Endodermal cell (in vitro differentiated cells): Measurements from ENCODE around the gene SLC25A21. TPM values are rescaled to one million over a fixed set of nuclear protein-coding genes. Genes with fewer than 3 reads are reported as not detected.

Experiments used
- DNase-seq: peaks from one replicate; pipeline ENCODE4 v3.0.0-alpha.2; 2017
- H3K27ac ChIP-seq: 2 replicates; pipeline ENCODE4 v1.5.1; 2013; ENCODE audit warnings: mild to moderate bottlenecking, low read depth, low read length, moderate library complexity
- H3K27me3 ChIP-seq: 2 replicates; pipeline ENCODE4 v1.6.1; 2013; ENCODE audit warnings: mild to moderate bottlenecking, low read length, moderate library complexity; ENCODE audit not compliant: insufficient read depth, control insufficient read depth, poor library complexity, severe bottlenecking
- H3K36me3 ChIP-seq: 2 replicates; pipeline ENCODE4 v1.7.0; 2013; ENCODE audit warnings: mild to moderate bottlenecking, low read length, moderate library complexity; ENCODE audit not compliant: control insufficient read depth, insufficient read depth
- H3K4me1 ChIP-seq: one replicate; pipeline ENCODE4 v1.7.0; 2013; ENCODE audit warnings: low read length; ENCODE audit not compliant: control insufficient read depth, insufficient read depth
- H3K4me3 ChIP-seq: 2 replicates; pipeline ENCODE4 v1.5.1; 2013; ENCODE audit warnings: mild to moderate bottlenecking, low read length, moderate library complexity
- H3K9ac ChIP-seq: 2 replicates; pipeline ENCODE4 v1.6.1; 2013; ENCODE audit warnings: mild to moderate bottlenecking, low read length, moderate library complexity; ENCODE audit not compliant: poor library complexity, severe bottlenecking; ENCODE audit errors: extremely low read depth
- H3K9me3 ChIP-seq: 2 replicates; pipeline ENCODE4 v1.6.1; 2013; ENCODE audit warnings: mild to moderate bottlenecking, low read length, moderate library complexity; ENCODE audit not compliant: control insufficient read depth
- H3K27ac Mint-ChIP-seq: 2 replicates; pipeline ENCODE4 v1.8.0; 2020; ENCODE audit warnings: mixed read lengths
- H3K27me3 Mint-ChIP-seq: 2 replicates; pipeline ENCODE4 v1.8.0; 2021; ENCODE audit warnings: mild to moderate bottlenecking, mixed read lengths; ENCODE audit not compliant: insufficient read depth
- H3K36me3 Mint-ChIP-seq: 2 replicates; pipeline ENCODE4 v1.8.0; 2020; ENCODE audit warnings: low read depth, mixed read lengths
- H3K4me1 Mint-ChIP-seq: 2 replicates; pipeline ENCODE4 v1.8.0; 2020; ENCODE audit warnings: mixed read lengths
- H3K4me3 Mint-ChIP-seq: 2 replicates; pipeline ENCODE4 v1.8.0; 2020; ENCODE audit warnings: mild to moderate bottlenecking, moderate library complexity, mixed read lengths
- H3K9me3 Mint-ChIP-seq: 2 replicates; pipeline ENCODE4 v1.8.0; 2020; ENCODE audit warnings: mild to moderate bottlenecking, mixed read lengths
- WGBS, 2 experiments: methylation state at CpG; one replicate each; pipeline versions ENCODE4 v1.1.5 to v1.1.7; 2013; ENCODE audit warnings: missing lambda C conversion rate in 2 of 2, mixed read lengths in 1 of 2; ENCODE audit not compliant: insufficient coverage in 1 of 2, insufficient read length in 1 of 2; 5-methylcytosine and 5-hydroxymethylcytosine counted together
- total RNA-seq, 2 donors: library from RNA; stranded (reverse); fragmentation: NEBNext Ultra II Directional in 1 of 2; extraction: Animal tissue kit (Norgen Biotek cat#: 25700) in 1 of 2; gene quantifications; 2 replicates in 1 of 2; 3 replicates in 1 of 2; pipeline ENCODE4 v1.2.1, GENCODE V29; 2021
- TF ChIP-seq, protein P1 (sequence below): fragments of 200-600 bp; sonication (generic); conservative IDR thresholded peaks from 2 replicates; pipeline ENCODE4 v1.5.0; 2021; ENCODE audit warnings: antibody characterized with exemption, mild to moderate bottlenecking

Gene SLC25A21
- total RNA-seq, 2 donors from 2014 or later: 1.9 TPM

DNA sequence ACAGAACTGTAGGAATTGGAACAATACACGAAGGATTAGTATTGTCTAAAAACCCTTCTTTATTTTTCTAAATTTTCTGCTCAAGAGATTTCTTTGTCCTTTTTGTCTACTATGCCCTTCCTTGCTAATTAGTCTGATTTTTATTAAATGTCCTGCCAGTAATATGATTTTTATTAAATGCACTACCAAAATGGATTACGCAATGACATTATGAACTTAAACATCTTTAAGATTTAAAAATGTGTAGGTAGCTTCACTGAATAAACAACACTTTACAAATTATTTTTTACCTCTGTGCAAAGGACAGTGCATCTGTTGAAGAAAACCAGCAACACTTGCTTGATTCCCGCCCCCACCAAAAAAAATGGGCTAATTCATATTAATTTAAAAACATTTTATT is 519.0 kb downstream of the SLC25A21 start:
- DNase-seq: no peak
- Histone ChIP-seq H3K4me1 (peaks cover 7% of the 10 kb centered on the region), H3K27ac (no peak overlapping the region), H3K9me3 (no peaks in the 10 kb centered on the region), H3K9ac (no peak overlapping the region), H3K36me3 (no peaks in the 10 kb centered on the region), H3K4me3 (no peak overlapping the region), H3K27me3 (peaks cover 100% of the 10 kb centered on the region)
- H3K27ac Mint-ChIP-seq: no peak overlapping the region
- H3K4me1 Mint-ChIP-seq: peaks cover 6% of the 10 kb centered on the region
- peaks cover 100% of the 10 kb centered on the region for H3K27me3 Mint-ChIP-seq
- H3K4me3 Mint-ChIP-seq: no peak overlapping the region
- TF ChIP-seq, protein P1, sequence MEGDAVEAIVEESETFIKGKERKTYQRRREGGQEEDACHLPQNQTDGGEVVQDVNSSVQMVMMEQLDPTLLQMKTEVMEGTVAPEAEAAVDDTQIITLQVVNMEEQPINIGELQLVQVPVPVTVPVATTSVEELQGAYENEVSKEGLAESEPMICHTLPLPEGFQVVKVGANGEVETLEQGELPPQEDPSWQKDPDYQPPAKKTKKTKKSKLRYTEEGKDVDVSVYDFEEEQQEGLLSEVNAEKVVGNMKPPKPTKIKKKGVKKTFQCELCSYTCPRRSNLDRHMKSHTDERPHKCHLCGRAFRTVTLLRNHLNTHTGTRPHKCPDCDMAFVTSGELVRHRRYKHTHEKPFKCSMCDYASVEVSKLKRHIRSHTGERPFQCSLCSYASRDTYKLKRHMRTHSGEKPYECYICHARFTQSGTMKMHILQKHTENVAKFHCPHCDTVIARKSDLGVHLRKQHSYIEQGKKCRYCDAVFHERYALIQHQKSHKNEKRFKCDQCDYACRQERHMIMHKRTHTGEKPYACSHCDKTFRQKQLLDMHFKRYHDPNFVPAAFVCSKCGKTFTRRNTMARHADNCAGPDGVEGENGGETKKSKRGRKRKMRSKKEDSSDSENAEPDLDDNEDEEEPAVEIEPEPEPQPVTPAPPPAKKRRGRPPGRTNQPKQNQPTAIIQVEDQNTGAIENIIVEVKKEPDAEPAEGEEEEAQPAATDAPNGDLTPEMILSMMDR: no peak
- no peaks in the 10 kb centered on the region for H3K36me3 Mint-ChIP-seq
- WGBS, 2 experiments: 20 to 64% methylated on average over 1 to 2 of the region's 3 CpGs
- H3K9me3 Mint-ChIP-seq: no peaks in the 10 kb centered on the region

DNA sequence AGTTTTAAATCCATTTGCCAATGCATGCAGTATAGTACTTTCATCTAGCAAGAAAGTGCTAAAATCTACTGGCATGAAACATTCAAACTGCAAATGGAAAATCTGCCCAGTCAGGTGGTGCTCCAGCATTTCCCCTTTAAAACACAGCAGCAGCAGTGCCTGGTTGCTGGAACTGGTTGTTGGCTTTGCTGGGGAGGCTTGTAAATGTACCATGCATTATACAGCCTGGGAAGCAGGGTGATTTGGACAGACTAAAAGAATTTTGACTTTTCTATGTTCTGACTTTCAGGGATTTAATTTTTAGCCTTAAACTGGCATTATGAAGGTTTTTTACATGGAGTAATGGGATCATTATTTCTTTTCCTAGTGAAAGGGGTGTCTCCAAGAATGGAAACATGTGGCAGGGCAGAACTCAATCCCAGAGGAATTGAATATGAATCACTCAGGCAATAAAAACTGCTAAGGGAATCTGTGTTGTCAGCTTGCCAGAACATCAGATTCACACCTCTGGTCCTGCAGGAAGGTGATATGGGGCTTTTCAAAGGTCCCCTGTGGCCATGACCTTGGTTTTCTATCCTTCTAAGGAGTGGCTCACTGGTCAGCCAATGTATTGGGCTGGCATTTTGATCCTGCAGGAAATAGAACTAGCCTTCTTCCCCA is 519.7 kb downstream of the SLC25A21 start:
- Histone ChIP-seq H3K36me3 (no peaks in the 10 kb centered on the region), H3K4me3 (no peak overlapping the region), H3K9me3 (no peaks in the 10 kb centered on the region), H3K27me3 (peaks cover 100% of the 10 kb centered on the region), H3K9ac (no peak overlapping the region), H3K4me1 (peaks cover 7% of the 10 kb centered on the region), H3K27ac (no peak overlapping the region)
- H3K9me3 Mint-ChIP-seq: no peaks in the 10 kb centered on the region
- H3K27me3 Mint-ChIP-seq: peaks cover 100% of the 10 kb centered on the region
- no peak overlapping the region for H3K4me3 Mint-ChIP-seq
- no peak for DNase-seq
- no peaks in the 10 kb centered on the region for H3K36me3 Mint-ChIP-seq
- TF ChIP-seq, protein P1: no peak
- no peak overlapping the region for H3K27ac Mint-ChIP-seq
- peaks cover 6% of the 10 kb centered on the region for H3K4me1 Mint-ChIP-seq

DNA sequence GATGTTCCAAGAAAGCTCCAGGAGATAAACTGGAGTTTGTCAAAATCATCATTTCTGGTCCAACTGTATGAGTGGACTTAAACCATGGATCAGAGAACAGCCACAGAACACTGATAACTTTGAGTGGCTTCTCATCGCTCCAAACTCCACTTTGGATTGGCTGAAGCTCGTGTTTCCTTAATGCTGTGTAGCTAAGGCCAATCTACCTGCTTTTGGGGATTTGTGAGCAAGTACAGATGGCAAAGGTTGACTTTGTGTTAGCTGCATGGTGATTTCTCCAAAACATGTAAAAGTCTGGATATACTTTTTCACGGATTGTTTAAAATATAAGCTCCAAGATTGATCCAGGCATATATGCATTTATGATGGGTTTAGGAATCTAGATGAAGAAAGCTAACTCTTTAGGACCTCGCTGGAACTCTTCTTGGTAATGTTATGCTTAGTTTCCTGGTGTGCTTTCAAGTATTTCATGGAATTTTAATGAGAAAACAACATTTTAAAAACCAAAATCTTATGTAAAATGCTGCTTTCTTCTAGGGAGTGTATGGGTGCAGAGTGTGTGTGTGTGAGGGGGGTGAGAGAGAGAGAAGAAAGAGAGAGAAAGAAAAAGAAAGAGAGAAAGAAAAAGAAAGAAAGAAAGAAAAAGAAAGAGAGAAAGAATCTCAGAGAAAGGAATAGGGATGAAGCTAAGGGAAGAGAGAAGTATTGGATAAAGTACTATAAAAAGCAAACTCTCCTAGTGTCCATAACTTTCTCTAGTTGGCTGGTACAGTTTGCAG is 522.3 kb downstream of the SLC25A21 start:
- Mint-ChIP-seq H3K27ac (no peak overlapping the region), H3K27me3 (peaks cover 98% of the 10 kb centered on the region), H3K9me3 (no peaks in the 10 kb centered on the region), H3K36me3 (no peaks in the 10 kb centered on the region), H3K4me3 (no peak overlapping the region), H3K4me1 (peaks cover 7% of the 10 kb centered on the region)
- no peak for DNase-seq
- Histone ChIP-seq H3K36me3 (no peaks in the 10 kb centered on the region), H3K27ac (no peak overlapping the region), H3K4me3 (no peak overlapping the region), H3K9ac (no peak overlapping the region), H3K9me3 (no peaks in the 10 kb centered on the region), H3K27me3 (peaks cover 100% of the 10 kb centered on the region), H3K4me1 (peaks cover 7% of the 10 kb centered on the region)
- WGBS, 2 experiments: 19 to 20% methylated on average over 1 to 4 of the region's 4 CpGs
- TF ChIP-seq, protein P1: no peak
